K562 (cell line): ENCODE measurements around the gene FGF11. TPM values are rescaled to one million over a fixed set of nuclear protein-coding genes. Genes with fewer than 3 reads are reported as not detected.

Experiments used
- ATAC-seq: fragments of 200-7000 bp; cut with Tn5 transposase; 3 replicates; pipeline ENCODE4 v1.9.1; 2020; ENCODE audit warnings: moderate library complexity
- BruUV-seq: library from RNA; stranded (reverse); fragments of 400-500 nt; replicated peaks from 2 replicates; lab custom pipeline; 2021; lab: Mats Ljungman, UMichigan
- CTCF ChIA-PET: fragments of 300-600 bp; formaldehyde crosslinking; extraction: SDS; loops from one replicate; lab custom pipeline; 2021; ENCODE audit warnings: low intra/inter-chr PET ratio; lab: Yijun Ruan, JAX
- POLR2A ChIA-PET: fragments of 300-600, 350-650 bp; sonication (Branson Sonifier 250); formaldehyde crosslinking; extraction: SDS; loops from one replicate; lab custom pipeline; 2021; ENCODE audit warnings: antibody characterized with exemption, inconsistent platforms; lab: Yijun Ruan, JAX
- DNase-seq, 4 experiments: peaks; one replicate each; pipeline versions ENCODE4 v3.0.0 to v3.0.0-alpha.2; 2011 to 2018; ENCODE audit warnings: low spot score in 3 of 4, mixed read lengths in 3 of 4; ENCODE audit errors: extremely low read depth in 1 of 4
- FAIRE-seq: peaks from 2 replicates; lab custom pipeline; 2011; peaks lifted over from hg19 to GRCh38; lab: Jason Lieb, UNC
- H2AFZ ChIP-seq: 2 replicates; pipeline ENCODE4 v1.6.0; 2011; ENCODE audit warnings: low read depth, low read length, control low read depth, inconsistent platforms
- H3K27ac ChIP-seq: fragments of 200-600 bp; 3 replicates; pipeline ENCODE4 v1.8.0; 2011; ENCODE audit warnings: low read depth, mild to moderate bottlenecking, control low read depth, inconsistent platforms, low read length, moderate library complexity, mixed read lengths; ENCODE audit errors: extremely low read depth
- H3K27me3 ChIP-seq, 2 experiments: fragments of 300-600 bp in 1 of 2; 2 replicates in 1 of 2; 3 replicates in 1 of 2; pipeline versions ENCODE4 v1.6.0 to v1.8.0; 2011; ENCODE audit warnings: inconsistent platforms in 2 of 2, low read length in 2 of 2, mild to moderate bottlenecking in 1 of 2, mixed read lengths in 1 of 2, moderate library complexity in 1 of 2; ENCODE audit not compliant: control insufficient read depth in 2 of 2, insufficient read depth in 2 of 2
- H3K36me3 ChIP-seq: fragments of 300-600 bp; 3 replicates; pipeline ENCODE4 v1.8.0; 2011; ENCODE audit warnings: mild to moderate bottlenecking, low read length, inconsistent platforms; ENCODE audit not compliant: control insufficient read depth, insufficient read depth
- H3K4me1 ChIP-seq, 2 experiments: fragments of 200-600 bp in 1 of 2; replicated peaks in 1 of 2; 2 replicates in 1 of 2; 3 replicates in 1 of 2; pipeline versions ENCODE4 v1.5.1 to v1.8.0; 2011; ENCODE audit warnings: inconsistent platforms in 2 of 2, low read length in 2 of 2, mild to moderate bottlenecking in 1 of 2, mixed read lengths in 1 of 2, moderate library complexity in 1 of 2; ENCODE audit not compliant: control insufficient read depth in 2 of 2, insufficient read depth in 2 of 2
- H3K4me2 ChIP-seq: 2 replicates; pipeline ENCODE4 v1.6.1; 2011; ENCODE audit warnings: low read length, control low read depth, inconsistent platforms, mixed read lengths; ENCODE audit not compliant: insufficient read depth
- H3K4me3 ChIP-seq: fragments of 200-600 bp; sonication (generic), shearing (Covaris generic); 2 replicates; pipeline ENCODE4 v1.5.1; 2016; ENCODE audit warnings: control low read depth, inconsistent platforms
- H3K79me2 ChIP-seq: fragments of 200-600 bp; 3 replicates; pipeline ENCODE4 v1.8.0; 2011; ENCODE audit warnings: low read length, inconsistent platforms; ENCODE audit not compliant: control insufficient read depth, insufficient read depth
- H3K9ac ChIP-seq, 2 experiments: 2 replicates each; pipeline versions ENCODE4 v1.6.0 to v1.6.1; 2011; ENCODE audit warnings: low read depth in 2 of 2, low read length in 2 of 2, control low read depth in 1 of 2, inconsistent platforms in 1 of 2, mild to moderate bottlenecking in 1 of 2, mixed read lengths in 1 of 2; ENCODE audit not compliant: insufficient read depth in 1 of 2
- H3K9me1 ChIP-seq: one replicate; pipeline ENCODE4 v1.6.0; 2011; ENCODE audit warnings: inconsistent platforms, mild to moderate bottlenecking, low read length, moderate library complexity; ENCODE audit not compliant: control insufficient read depth, insufficient read depth
- H3K9me3 ChIP-seq: replicated peaks from 2 replicates; pipeline ENCODE4 v1.5.1; 2011; ENCODE audit warnings: low read depth, low read length, inconsistent platforms; ENCODE audit not compliant: control insufficient read depth, insufficient read depth
- H4K20me1 ChIP-seq: replicated peaks from 2 replicates; pipeline ENCODE4 v1.6.1; 2011; ENCODE audit warnings: low read length, inconsistent platforms, mixed read lengths; ENCODE audit not compliant: control insufficient read depth, insufficient read depth
- NONO ChIP-seq, 2 experiments: fragments of 200-400 bp in 1 of 2; fragments of 450-650 bp in 1 of 2; formaldehyde crosslinking in 1 of 2; IDR thresholded peaks; 2 replicates each; pipeline ENCODE4 v1.6.1; 2017; ENCODE audit warnings: low read depth in 2 of 2, mild to moderate bottlenecking in 2 of 2, moderate library complexity in 2 of 2, low read length in 1 of 2
- RBM22 ChIP-seq: fragments of 200-400 bp; formaldehyde crosslinking; IDR thresholded peaks from 2 replicates; pipeline ENCODE4 v1.6.1; 2018; ENCODE audit warnings: low read length, low read depth; ENCODE audit not compliant: poor library complexity, severe bottlenecking
- SFPQ ChIP-seq: fragments of 200-400 bp; formaldehyde crosslinking; IDR thresholded peaks from 2 replicates; pipeline ENCODE4 v1.6.1; 2017; ENCODE audit warnings: mild to moderate bottlenecking, low read depth, low read length, moderate library complexity
- SRF ChIP-seq, 2 experiments: fragments of 250-450, 450-650 bp in 1 of 2; sonication (Bioruptor Pico) in 1 of 2; sonication (generic) in 1 of 2; formaldehyde crosslinking; IDR thresholded peaks; 2 replicates each; pipeline versions ENCODE4 v1.5.0 to v1.5.1; 2020 to 2022; ENCODE audit warnings: mild to moderate bottlenecking in 1 of 2, missing genetic modification reagents in 1 of 2
- ZNF511 ChIP-seq: sonication (generic); formaldehyde crosslinking; IDR thresholded peaks from 2 replicates; pipeline ENCODE4 v1.8.0; 2022; ENCODE audit warnings: mild to moderate bottlenecking, missing genetic modification reagents
- ZNF785 ChIP-seq: fragments of 250-450 bp; sonication (Bioruptor Pico); IDR thresholded peaks from 2 replicates; pipeline ENCODE4 v1.4.0; 2020; ENCODE audit warnings: mild to moderate bottlenecking
- WGBS: fragments of 100-300 bp; shearing (Covaris generic); methylation state at CpG from one replicate; pipeline ENCODE4 v1.1.6; 2016; ENCODE audit warnings: low coverage, mixed read lengths; ENCODE audit not compliant: insufficient coverage; ENCODE audit errors: missing lambda C conversion rate; 5-methylcytosine and 5-hydroxymethylcytosine counted together
- in situ Hi-C: fragments of 300-500 bp; cut with MboI; formaldehyde crosslinking; loops from 4 replicates; pipeline ENCODE4 v1.15.0; 2018; ENCODE audit warnings: inconsistent platforms, mixed read lengths
- intact Hi-C: fragments of 100-400 bp; cut with micrococcal nuclease; formaldehyde crosslinking; loops from 2 replicates; pipeline ENCODE4 v1.14.2; 2022
- polyA plus RNA-seq, 8 experiments: library from polyadenylated mRNA; depleted of rRNA in 4 of 8; stranded (reverse) in 5 of 8; unstranded in 3 of 8; fragments of >200 nt; fragmentation: Nextera tagmentation in 2 of 8; fragmentation: Illumina TruSeq in 1 of 8; extraction: Ambion mirVana in 2 of 8; extraction: Trizol in 1 of 8; gene quantifications; 2 replicates each; pipeline versions ENCODE4 v1.2.1 to v1.2.3, GENCODE V29; 2011 to 2014; ENCODE audit warnings: inconsistent platforms in 1 of 8, missing spikeins in 1 of 8
- total RNA-seq, 7 experiments: library from RNA; depleted of rRNA in 6 of 7; stranded (reverse); fragments of >200 nt in 6 of 7; fragmentation: Illumina TruSeq in 2 of 7; extraction: Trizol in 2 of 7; gene quantifications; 2 replicates each; pipeline versions ENCODE4 v1.2.1 to v1.2.3, GENCODE V29; 2011 to 2021; ENCODE audit warnings: low replicate concordance in 1 of 7

FGF11 gene
- total and polyA plus RNA-seq, 9 of the 15 experiments (the other 6 are each of a cell fraction or from before 2014, with no cell fraction given): 1.2 to 7.5 (median 3.0) TPM

GRCh38 chr17:7468804-7469389 is 29.6 kb downstream of the FGF11 start:
- ATAC-seq: no peak
- Histone ChIP-seq H2AFZ (no peak overlapping the region), H3K79me2 (peaks cover 33% of the 10 kb centered on the region), H3K27me3 (no peaks in the 10 kb centered on the region), H3K9me3 (no peaks in the 10 kb centered on the region), H3K9me1 (no peaks in the 10 kb centered on the region), H3K4me1 (peaks cover 8 to 20% of the 10 kb centered on the region in 2 experiments), H3K36me3 (peaks cover 16% of the 10 kb centered on the region; the same call in 1 of the 3 replicates), H3K27ac (no peak overlapping the region), H3K4me2 (no peak overlapping the region), H3K9ac (no peak overlapping the region), H3K4me3 (no peak overlapping the region), H4K20me1 (no peaks in the 10 kb centered on the region)
- intact Hi-C loops: no loop called here
- BruUV-seq: no TSS peak
- 71% methylated on average over 8 of the region's 12 CpGs for WGBS
- DNase-seq: no peak
- no peak for TF ChIP-seq ZNF511 (CRISPR knock-in tag)
- no peak for TF ChIP-seq NONO (IDR thresholded peaks at IDR 0.05; ENCODE audit: low read depth in 2 of 2, low read length in 1 of 2)
- no peak for TF ChIP-seq RBM22
- no peak for TF ChIP-seq SFPQ
- TF ChIP-seq SRF (CRISPR knock-in tag; IDR thresholded peaks at IDR 0.05): no peak
- TF ChIP-seq ZNF785 (CRISPR knock-in tag): no peak
- CTCF ChIA-PET: no interaction called here
- in situ Hi-C loops: no loop called here
- POLR2A ChIA-PET: interaction anchor here (0.5 to 3.2 kb wide), 5 partner anchors 10 to 107 kb away, joined by 3 to 10 read pairs (median 3); partner anchors contain the start of genes POLR2A and ZBTB4
- FAIRE-seq: no peak
